Upper lobe of left lung (tissue), 4 donors: ENCODE results near the gene SDC3.

Source experiments
- CTCF ChIP-seq, 6 experiments: fragments of 450-650 bp in 4 of 6; fragments of 200-600 bp in 2 of 6; sonication (generic) in 2 of 6; IDR thresholded peaks; one replicate each; pipeline ENCODE4 v1.5.1; 2016 to 2019; ENCODE audit warnings: antibody characterized with exemption in 6 of 6
- EP300 ChIP-seq, 4 donors: sonication (generic); formaldehyde crosslinking; IDR thresholded peaks; one replicate each; pipeline ENCODE4 v1.5.1; 2017; ENCODE audit warnings: antibody characterized with exemption in 4 of 4, control low read depth in 2 of 4
- POLR2AphosphoS5 ChIP-seq, 2 donors: sonication (generic); formaldehyde crosslinking; IDR thresholded peaks; one replicate each; pipeline ENCODE4 v1.5.1; 2017; ENCODE audit warnings: antibody characterized with exemption in 2 of 2

GRCh38 chr1:30852026-30852425 is 56.5 kb downstream of the SDC3 start:
- TF ChIP-seq CTCF (IDR thresholded peaks at IDR 0.05) (no peak), EP300 (IDR thresholded peaks at IDR 0.05) (peak in 1 of 4 donors; percentile 84), POLR2AphosphoS5 (IDR thresholded peaks at IDR 0.05) (peak; percentile 29 to 72)
